Endothelial cell of umbilical vein (primary cell): Measurements from ENCODE around the gene NPLOC4.

Experiments
- MAX ChIP-seq: IDR thresholded peaks from 2 replicates; pipeline ENCODE4 v1.6.1; 2011; ENCODE audit not compliant: insufficient read depth, insufficient read length
- POLR2A ChIP-seq: IDR thresholded peaks from 2 replicates; pipeline ENCODE4 v1.6.1; 2012; ENCODE audit warnings: low read depth, mild to moderate bottlenecking, control low read depth, low read length
- POLR2AphosphoS5 ChIP-seq: IDR thresholded peaks from 2 replicates; pipeline ENCODE4 v1.6.1; 2012; ENCODE audit warnings: low read depth, mild to moderate bottlenecking, control low read depth, low read length, moderate library complexity; ENCODE audit not compliant: insufficient read depth
- TF ChIP-seq, protein P1 (sequence below), 2 donors: IDR thresholded peaks; 1 replicate in 1 of 2; 2 replicates in 1 of 2; pipeline ENCODE4 v1.5.1; 2011; ENCODE audit warnings: low read length in 2 of 2, mild to moderate bottlenecking in 2 of 2, moderate library complexity in 2 of 2, control low read depth in 1 of 2, inconsistent platforms in 1 of 2, low read depth in 1 of 2; ENCODE audit not compliant: insufficient read depth in 1 of 2; ENCODE audit errors: extremely low read depth in 1 of 2

DNA sequence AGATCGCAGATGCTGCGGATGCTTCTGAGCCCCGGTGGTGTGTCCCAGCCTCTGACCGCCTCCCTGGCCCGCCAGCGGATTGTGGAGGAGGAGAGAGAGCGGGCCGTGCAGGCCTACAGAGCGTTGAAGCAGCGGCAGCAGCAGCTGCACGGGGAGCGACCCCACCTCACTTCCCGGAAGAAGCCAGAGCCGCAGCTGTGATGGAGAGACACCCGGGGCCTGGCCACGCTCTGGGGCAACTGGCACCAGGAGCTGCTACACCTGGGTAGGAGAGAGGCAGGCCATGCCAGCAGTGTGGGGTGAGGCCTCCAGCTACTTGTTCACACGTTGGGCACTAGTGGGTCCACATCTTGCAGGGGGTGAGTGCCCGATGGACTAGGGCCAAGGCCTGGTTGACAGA, 35.6 kb upstream of the NPLOC4 start:
- TF ChIP-seq, protein P1, sequence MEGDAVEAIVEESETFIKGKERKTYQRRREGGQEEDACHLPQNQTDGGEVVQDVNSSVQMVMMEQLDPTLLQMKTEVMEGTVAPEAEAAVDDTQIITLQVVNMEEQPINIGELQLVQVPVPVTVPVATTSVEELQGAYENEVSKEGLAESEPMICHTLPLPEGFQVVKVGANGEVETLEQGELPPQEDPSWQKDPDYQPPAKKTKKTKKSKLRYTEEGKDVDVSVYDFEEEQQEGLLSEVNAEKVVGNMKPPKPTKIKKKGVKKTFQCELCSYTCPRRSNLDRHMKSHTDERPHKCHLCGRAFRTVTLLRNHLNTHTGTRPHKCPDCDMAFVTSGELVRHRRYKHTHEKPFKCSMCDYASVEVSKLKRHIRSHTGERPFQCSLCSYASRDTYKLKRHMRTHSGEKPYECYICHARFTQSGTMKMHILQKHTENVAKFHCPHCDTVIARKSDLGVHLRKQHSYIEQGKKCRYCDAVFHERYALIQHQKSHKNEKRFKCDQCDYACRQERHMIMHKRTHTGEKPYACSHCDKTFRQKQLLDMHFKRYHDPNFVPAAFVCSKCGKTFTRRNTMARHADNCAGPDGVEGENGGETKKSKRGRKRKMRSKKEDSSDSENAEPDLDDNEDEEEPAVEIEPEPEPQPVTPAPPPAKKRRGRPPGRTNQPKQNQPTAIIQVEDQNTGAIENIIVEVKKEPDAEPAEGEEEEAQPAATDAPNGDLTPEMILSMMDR (IDR thresholded peaks at IDR 0.05; ENCODE audit: extremely low read depth in 1 of 2, insufficient read depth in 1 of 2, low read depth in 1 of 2, low read length in 2 of 2): no peak
- TF ChIP-seq POLR2A: no peak
- no peak for TF ChIP-seq POLR2AphosphoS5
- TF ChIP-seq MAX: no peak
